ENCODE results near the gene CALHM1.
"Not testable (repeated sequence)": the region's sequence is repeated elsewhere in the genome, so short reads cannot be mapped to it uniquely, and the experiment has no call there.

CALHM1 gene

DNA sequence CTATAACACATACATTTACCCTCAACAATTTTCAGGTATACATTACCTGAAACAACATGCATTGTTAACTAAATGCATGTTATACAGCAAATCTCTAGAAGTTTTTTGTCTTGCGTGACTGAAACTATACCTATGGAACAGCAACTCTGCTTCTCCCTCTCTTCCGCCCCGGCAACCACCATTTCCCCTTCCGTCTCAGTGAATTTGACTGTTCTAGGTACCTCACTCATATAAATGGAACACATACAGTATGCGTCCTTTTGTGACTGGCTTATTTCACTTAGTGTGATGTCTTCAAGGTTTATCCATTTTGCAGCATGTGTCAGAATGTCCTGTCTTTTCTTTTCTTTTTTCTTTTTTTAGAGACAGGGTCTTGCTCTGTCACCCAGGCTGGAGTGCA lies 29.1 kb downstream of the CALHM1 start:
- DNase-seq (ENCODE audit: low read depth in 2 of 2) = no peak

DNA sequence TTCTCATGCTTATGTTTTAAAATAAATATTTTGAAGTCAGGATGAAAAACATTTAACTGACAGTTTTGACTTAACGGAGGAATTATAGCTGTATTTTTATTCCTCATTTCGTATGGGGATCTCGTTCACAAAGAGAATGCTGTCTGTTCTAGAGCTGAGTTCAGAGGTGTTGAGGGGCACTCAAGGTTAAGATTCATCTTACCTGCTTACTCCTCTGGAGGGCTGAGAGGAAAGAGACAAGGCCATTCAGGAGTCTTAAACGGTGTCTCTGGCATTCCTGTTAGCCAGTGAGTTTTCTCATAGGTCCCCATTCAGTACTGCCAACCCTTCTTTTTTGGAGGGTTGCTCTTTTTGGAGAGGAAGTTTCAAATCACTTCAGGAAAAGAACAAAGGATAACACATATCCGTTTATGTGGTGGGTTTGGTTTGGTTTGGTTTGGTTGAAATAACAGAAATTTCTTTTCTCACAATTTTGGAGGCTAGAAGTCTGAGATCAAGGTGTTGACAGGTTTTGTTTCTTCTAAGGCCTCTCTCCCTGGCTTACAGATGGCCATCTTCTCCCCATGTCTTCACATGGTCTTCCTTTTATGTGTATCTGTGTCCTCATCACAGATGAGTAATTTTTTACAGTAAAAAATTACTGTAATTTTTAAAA lies 29.6 kb downstream of the CALHM1 start:
- DNase-seq (ENCODE audit: low read depth in 2 of 2) = no peak

DNA sequence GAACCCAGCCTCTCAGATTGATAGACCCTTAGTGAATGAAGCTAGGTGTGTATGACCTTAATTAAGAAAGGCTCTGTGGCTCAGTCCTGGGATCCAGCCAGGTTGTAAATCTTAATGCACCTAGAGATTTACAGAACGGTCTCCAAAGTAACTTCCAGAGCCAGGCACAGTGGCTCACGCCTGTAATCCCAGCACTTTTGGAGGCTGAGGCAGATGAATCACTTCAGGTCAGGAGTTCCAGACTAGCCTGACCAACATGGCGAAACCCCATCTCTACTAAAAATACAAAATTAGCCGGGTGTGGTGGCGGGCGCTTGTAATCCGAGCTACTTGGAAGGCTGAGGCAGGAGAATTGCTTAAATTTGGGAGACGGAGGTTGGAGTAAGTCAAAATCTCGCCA lies 30.8 kb downstream of the CALHM1 start:
- DNase-seq (ENCODE audit: low read depth in 2 of 2) = no peak

DNA sequence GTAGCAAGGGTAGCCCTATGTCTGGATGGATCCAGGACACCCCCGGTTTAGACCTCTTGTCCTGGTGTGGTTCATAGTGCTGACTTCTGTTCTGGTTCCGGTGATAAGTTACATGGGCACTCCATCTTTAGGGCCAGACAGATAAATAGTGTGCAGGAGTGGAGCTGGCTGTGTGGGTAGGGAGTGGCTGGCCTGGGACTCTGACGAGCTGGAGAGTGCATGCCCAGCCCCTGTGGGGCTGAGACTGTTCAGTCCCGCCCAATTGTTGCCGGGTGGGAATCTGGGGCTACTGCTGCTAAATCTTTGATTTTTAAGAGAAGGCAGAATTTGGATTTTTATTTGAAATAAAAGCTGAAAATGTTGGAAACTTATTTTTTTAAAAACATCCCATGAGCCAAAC lies 35.0 kb downstream of the CALHM1 start:
- DNase-seq (ENCODE audit: low read depth in 2 of 2) = no peak

DNA sequence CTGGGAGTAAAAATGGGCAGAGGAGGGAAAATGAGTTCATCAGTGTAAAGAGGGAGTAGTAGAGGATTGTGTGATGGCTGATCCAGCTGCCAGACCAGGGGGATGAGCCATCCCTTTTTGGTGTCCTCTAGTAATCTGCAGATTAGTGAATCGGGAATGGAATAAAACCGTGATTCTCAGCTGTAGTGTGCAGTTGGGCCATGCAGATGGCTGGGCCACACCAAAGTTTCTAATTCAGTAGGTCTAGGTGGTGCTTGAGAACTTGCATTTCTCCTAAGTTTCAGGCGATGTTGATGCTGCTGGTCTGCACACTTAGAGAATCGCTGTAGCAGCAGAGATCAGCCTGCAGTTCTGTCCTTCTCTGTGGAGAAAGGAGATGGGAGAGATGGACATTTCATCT lies 39.6 kb downstream of the CALHM1 start:
- no peak for DNase-seq (ENCODE audit: low read depth in 2 of 2)

DNA sequence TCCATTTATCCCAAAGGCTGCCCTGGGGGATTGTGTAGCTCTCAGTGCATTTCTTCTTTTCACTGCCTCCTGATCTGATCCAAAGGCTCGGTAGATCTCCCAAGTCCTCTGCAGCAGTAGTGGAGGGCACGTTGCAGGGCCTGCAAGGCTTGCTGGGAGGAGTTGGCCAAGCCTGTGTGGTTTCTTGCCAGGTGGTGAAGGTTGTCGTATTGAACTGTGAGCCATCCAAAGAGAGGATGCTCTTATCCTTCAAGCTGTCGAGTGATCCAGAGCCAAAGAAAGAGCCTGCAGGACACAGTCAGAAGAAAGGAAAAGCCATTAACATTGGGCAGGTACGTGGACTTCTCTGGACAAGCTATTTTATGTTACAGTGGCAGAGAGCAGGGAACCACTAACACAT lies 41.1 kb downstream of the CALHM1 start:
- no peak for DNase-seq (ENCODE audit: low read depth in 2 of 2)

DNA sequence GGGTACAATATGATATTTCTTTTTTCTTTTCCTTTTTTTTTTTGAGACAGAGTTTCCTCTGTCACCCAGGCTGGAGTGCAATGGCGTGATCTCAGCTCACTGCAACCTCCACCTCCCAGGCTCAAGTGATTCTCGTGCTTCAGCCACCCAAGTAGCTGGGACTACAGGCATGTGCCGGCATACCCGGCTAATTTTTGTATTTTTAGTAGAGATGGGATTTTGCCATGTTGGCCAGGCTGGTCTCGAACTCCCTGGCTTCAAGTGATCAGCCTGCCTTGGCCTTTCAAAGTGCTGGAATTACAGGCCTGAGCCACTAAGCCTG lies 41.6 kb downstream of the CALHM1 start:
- DNase-seq (ENCODE audit: low read depth in 2 of 2) = not testable (repeated sequence)

DNA sequence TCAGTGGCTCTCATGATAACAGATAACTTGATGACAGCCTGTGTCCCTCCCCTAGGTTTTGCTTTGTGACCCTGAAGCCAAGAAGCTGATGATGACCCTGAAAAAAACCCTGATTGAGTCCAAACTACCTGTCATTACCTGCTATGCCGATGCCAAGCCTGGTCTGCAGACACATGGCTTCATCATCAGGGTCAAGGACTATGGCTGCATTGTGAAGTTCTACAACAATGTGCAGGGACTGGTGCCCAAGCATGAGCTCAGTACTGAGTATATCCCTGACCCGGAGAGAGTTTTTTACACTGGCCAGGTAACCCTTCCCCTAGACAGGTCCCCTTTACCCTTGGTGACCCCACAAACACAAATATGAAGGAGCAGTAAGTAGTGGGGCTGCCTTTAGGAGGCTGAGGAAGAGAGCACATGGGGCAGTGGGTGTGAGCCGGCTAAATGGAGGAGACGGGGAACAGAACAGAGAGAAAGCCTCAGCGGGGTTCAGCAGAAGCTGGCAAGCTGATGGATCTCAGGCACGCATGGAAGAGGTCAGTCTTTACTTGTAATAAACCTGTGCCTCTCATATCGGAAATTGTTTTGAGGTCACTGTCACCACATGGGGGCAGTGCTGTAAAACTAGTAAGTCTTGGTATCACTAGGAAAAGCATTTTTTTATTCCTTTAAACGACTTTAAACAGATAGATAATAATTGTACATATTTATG lies 42.1 kb downstream of the CALHM1 start:
- DNase-seq (ENCODE audit: low read depth in 2 of 2) = peak; percentile 6 to 10

DNA sequence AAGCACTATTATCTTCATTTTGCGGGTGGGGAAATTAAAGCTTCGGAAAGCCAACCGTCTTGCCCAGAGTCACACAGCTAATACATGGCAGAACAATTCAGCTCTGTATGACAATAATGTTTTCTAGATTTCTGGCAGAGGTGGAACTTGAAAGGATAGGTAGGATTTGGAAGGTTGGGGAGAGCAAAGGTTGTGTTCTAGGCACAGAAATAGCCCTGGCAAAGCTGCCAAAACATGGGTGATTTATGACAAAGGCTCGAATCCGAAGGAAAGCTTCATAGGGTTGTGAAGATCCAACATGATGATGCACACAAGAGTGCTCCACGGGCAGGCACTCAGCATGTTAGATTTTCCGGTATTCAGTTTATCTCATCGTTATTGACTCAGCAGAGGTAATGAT lies 43.1 kb downstream of the CALHM1 start:
- DNase-seq (ENCODE audit: low read depth in 2 of 2) = no peak

DNA sequence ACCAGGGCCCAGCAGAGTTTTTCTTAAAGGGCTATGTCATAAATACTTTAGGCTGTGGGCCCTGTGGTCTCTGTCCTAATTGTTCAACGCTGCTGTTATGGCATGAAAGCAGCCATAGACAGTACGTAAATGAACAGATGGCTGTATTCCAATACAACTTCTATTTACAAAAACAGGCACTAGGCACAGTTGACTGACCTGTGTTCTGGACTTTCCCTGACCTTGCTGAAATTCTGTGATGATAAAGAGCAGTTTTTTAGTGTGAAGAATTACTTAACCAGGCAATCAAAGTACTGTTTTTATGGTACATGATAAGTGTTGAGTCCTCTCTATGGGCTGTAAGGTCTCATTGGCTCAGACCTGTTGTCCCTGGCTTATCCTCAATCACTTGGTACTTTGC lies 45.1 kb downstream of the CALHM1 start:
- no peak for DNase-seq (ENCODE audit: low read depth in 2 of 2)
